DMS79 treated with DMSO at 0.1 percent for 48 hours (cell line): ENCODE data around the gene CDKL4.
"Not testable (repeated sequence)": the region's sequence is repeated elsewhere in the genome, so short reads cannot be mapped to it uniquely, and the experiment has no call there.

Experiments
- DNase-seq: peaks from one replicate; lab custom pipeline; 2025; lab: John Stamatoyannopoulos, UW

CDKL4 gene

DNA sequence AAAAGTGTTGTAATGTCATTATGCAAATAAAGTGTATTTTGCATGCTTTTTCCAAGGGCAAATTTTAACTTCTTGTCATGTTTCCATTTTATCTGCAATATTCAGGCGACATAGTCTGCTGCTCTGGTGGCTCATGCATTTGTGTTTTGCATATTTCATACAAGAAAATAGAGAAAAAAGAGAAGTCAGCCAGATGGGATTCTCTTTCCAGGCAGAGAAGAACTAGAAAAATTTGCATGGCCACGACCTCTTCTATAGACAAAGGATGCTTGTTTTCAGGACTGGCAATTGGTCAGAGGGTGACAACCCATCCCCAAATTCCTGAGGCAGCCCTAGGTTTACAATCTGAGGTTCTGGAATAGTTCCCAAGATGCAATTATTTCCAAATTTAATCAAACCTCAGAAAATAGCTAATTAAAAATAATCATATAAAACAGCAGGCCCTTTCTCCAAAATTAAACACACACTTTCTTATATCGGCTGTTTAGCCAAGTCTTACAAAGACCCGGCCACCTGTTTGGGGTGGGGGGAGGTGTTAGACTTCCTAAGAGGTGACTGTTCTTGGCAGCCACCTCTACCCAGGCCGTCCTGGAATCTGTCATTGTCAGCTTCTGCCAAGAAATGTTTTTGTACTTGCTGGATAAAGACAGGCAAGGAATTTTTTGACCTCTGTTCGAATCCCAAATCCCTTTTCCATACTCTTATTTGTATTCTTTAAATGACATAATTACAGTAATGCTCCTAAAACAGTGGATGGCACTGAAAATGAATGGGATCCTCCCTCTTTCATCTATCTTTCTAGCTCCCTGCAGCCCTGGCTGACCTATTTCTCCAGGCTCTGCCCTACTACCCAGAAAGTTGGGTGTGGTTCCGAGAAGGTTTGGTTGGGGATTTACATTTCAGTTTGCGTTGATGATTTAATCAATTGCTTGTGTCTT lies 102.2 kb downstream of the CDKL4 start:
- DNase-seq = no peak

DNA sequence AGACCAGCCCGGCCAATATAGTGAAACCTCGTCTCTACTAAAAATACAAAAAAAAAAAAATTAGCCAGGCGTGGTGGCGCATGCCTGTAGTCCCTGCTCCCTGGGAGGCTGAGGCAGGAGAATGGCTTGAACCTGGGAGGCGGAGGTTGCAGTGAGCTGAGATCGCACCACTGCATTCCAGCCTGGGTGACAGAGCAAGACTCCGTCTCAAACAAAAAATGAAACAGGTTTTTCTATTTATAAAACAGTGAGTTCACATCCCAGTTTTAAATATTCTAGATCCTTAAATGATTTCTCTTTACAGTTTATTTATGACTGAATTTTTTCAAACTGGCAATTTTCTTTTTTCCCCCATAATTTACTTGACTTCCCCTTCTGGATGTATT lies 102.8 kb downstream of the CDKL4 start:
- not testable (repeated sequence) for DNase-seq

GRCh38 chr2:39140322-39140847 lies 103.4 kb downstream of the CDKL4 start:
- no peak for DNase-seq

DNA sequence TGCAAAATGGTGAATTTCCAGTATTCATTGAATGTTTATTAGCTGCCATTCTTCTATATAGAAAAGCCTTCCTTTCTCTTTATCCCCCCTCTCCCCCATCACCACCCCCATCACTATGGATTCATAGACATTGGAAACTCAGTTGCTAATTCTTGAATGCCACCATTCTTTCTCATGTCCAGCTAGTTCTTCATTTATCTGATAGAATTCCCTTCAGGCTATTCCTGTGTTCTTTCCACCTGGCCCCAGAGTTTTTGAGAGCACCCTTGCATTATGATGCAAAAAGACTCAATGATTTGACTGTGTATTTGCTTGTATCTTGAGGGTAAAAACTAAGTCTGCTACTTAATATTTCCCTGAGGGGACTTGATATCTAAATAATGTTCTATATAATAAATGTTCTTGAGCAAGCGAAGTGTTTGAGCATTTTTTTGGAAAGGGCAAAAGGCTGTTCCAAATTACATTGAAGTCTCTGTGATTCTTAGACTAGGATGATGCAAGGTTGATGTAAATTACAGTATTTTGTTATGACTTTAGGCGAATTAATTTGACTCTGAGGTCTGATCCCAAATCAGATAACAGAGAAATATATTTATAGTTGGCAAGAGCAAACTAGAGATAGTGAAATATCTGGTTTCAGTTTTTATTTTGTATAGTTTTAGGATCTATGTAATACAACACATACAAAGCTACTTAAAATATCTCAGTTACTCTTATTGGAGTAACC lies 104.1 kb downstream of the CDKL4 start:
- no peak for DNase-seq

DNA sequence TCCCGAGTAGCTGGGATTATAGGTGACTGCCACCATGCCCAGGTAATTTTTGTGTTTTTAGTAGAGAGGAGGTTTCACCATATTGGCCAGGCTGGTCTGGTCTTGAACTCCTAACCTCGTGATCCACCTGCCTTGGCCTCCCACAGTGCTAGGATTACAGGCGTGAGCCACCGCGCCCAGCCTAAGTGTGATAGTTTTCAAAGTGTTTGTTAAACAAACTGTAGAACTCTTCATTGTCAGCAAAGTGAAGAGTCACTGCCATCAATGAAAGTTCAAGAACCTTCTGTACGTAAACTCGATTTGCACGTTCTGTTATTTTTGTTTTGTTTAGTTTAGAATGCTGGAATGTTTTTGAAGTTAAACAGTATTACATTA lies 104.9 kb downstream of the CDKL4 start:
- no peak for DNase-seq

GRCh38 chr2:39138187-39138836 lies 105.5 kb downstream of the CDKL4 start:
- DNase-seq = not testable (repeated sequence)

GRCh38 chr2:39136799-39137198 lies 107.0 kb downstream of the CDKL4 start:
- DNase-seq = no peak

GRCh38 chr2:39135690-39136259 lies 108.0 kb downstream of the CDKL4 start:
- no peak for DNase-seq

GRCh38 chr2:39133215-39133851 lies 110.4 kb downstream of the CDKL4 start:
- no peak for DNase-seq

DNA sequence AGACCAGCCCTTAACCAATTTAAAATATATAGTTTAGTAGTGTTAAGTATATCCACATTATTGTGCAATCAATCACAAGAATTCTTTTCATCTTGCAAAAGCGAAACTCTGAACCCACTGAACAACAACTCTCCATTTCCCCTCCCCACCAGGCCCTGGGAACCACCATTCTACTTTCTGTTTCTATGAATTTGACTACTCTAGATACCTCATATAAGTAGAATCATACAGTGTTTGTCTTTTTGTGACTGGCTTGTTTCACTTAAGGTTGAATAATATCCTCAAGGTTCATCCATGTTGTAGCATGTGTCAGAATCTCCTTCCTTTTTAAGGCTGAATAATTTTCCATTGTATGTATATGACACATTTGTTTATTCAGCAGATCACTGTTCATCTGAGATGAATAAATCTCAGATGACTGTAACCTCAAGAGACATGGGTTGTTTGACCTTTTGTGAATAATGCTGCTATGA lies 114.8 kb downstream of the CDKL4 start:
- DNase-seq = no peak

GRCh38 chr2:39127973-39128372 lies 115.8 kb downstream of the CDKL4 start:
- no peak for DNase-seq
